Mammary epithelial cell (primary cell): Measurements from ENCODE around the gene TPBG.

Experiments
- EZH2 ChIP-seq: IDR thresholded peaks from 2 replicates; pipeline ENCODE4 v1.6.1; 2012; ENCODE audit warnings: low read length, inconsistent platforms, borderline replicate concordance
- TF ChIP-seq, protein P1 (sequence below), 2 donors: IDR thresholded peaks in 1 of 2; conservative IDR thresholded peaks in 1 of 2; 2 replicates each; pipeline ENCODE4 v1.5.1; 2011 to 2012; ENCODE audit warnings: inconsistent platforms in 2 of 2, low read length in 2 of 2, mild to moderate bottlenecking in 2 of 2, control low read depth in 1 of 2, low read depth in 1 of 2; ENCODE audit not compliant: insufficient read depth in 1 of 2; ENCODE audit errors: extremely low read depth in 1 of 2

GRCh38 chr6:82372656-82373055 lies 9.0 kb downstream of the TPBG start:
- TF ChIP-seq, protein P1, sequence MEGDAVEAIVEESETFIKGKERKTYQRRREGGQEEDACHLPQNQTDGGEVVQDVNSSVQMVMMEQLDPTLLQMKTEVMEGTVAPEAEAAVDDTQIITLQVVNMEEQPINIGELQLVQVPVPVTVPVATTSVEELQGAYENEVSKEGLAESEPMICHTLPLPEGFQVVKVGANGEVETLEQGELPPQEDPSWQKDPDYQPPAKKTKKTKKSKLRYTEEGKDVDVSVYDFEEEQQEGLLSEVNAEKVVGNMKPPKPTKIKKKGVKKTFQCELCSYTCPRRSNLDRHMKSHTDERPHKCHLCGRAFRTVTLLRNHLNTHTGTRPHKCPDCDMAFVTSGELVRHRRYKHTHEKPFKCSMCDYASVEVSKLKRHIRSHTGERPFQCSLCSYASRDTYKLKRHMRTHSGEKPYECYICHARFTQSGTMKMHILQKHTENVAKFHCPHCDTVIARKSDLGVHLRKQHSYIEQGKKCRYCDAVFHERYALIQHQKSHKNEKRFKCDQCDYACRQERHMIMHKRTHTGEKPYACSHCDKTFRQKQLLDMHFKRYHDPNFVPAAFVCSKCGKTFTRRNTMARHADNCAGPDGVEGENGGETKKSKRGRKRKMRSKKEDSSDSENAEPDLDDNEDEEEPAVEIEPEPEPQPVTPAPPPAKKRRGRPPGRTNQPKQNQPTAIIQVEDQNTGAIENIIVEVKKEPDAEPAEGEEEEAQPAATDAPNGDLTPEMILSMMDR (conservative IDR thresholded peaks at IDR 0.05 in 1 of 2, IDR thresholded peaks at IDR 0.05 in 1 of 2; ENCODE audit: extremely low read depth in 1 of 2, insufficient read depth in 1 of 2, low read depth in 1 of 2, low read length in 2 of 2): no peak
- no peak for TF ChIP-seq EZH2
